HUES6 (cell line): ENCODE data around the gene TMOD4.

ENCODE experiments used
- H3K27ac ChIP-seq: 2 replicates; pipeline ENCODE4 v1.7.0; 2013; ENCODE audit warnings: low read depth, mild to moderate bottlenecking, low read length, inconsistent platforms
- H3K27me3 ChIP-seq: 2 replicates; pipeline ENCODE4 v1.6.1; 2013; ENCODE audit warnings: low read length; ENCODE audit not compliant: control insufficient read depth, insufficient read depth
- H3K36me3 ChIP-seq: 2 replicates; pipeline ENCODE4 v1.6.1; 2013; ENCODE audit warnings: low read length; ENCODE audit not compliant: control insufficient read depth, insufficient read depth
- H3K4me1 ChIP-seq: 2 replicates; pipeline ENCODE4 v1.6.1; 2013; ENCODE audit warnings: low read length; ENCODE audit not compliant: control insufficient read depth, insufficient read depth
- H3K4me3 ChIP-seq: 2 replicates; pipeline ENCODE4 v1.5.1; 2013; ENCODE audit warnings: low read depth, low read length
- H3K9ac ChIP-seq: one replicate; pipeline ENCODE4 v1.6.1; 2013; ENCODE audit warnings: mild to moderate bottlenecking, low read length
- H3K9me3 ChIP-seq: 2 replicates; pipeline ENCODE4 v1.6.1; 2013; ENCODE audit warnings: low read depth, low read length; ENCODE audit not compliant: control insufficient read depth, insufficient read depth

TMOD4 gene

GRCh38 chr1:151157067-151157531 is 18.7 kb downstream of the TMOD4 start:
- Histone ChIP-seq H3K27ac (no peak overlapping the region), H3K9me3 (no peaks in the 10 kb centered on the region), H3K27me3 (no peaks in the 10 kb centered on the region), H3K9ac (no peak overlapping the region), H3K4me3 (no peak overlapping the region), H3K36me3 (peaks cover 32% of the 10 kb centered on the region), H3K4me1 (no peaks in the 10 kb centered on the region)

GRCh38 chr1:151156515-151156819 is 19.3 kb downstream of the TMOD4 start, which contains the start of gene TNFAIP8L2:
Gene TNFAIP8L2, plus strand, starts transcription at chr1:151156649. Its CDS starts 2,049 bp downstream, at chr1:151158698.
- H3K27ac ChIP-seq = no peak within 1 kb of the TSS

GRCh38 chr1:151147665-151148064 is 28.1 kb downstream of the TMOD4 start:
- H3K9ac ChIP-seq = no peak overlapping the region

More at GRCh38 chr1:151156515-151156819, 19.3 kb downstream of the TMOD4 start, which contains the start of gene TNFAIP8L2:
- peaks cover 28% of the 10 kb centered on the region for H3K36me3 ChIP-seq
- H3K9ac ChIP-seq = no peak within 1 kb of the TSS
- no peaks in the 10 kb centered on the region for H3K27me3 ChIP-seq
- no peak within 1 kb of the TSS for H3K4me3 ChIP-seq
- no peaks in the 10 kb centered on the region for H3K9me3 ChIP-seq
- no peaks in the 10 kb centered on the region for H3K4me1 ChIP-seq

GRCh38 chr1:151147132-151147503 is 28.7 kb downstream of the TMOD4 start:
- H3K27ac ChIP-seq = no peak overlapping the region
- peak overlapping the region; percentile 29 for H3K9ac ChIP-seq
- no peaks in the 10 kb centered on the region for H3K36me3 ChIP-seq
- peaks cover 38% of the 10 kb centered on the region for H3K4me1 ChIP-seq
- peak overlapping the region; percentile 73 for H3K4me3 ChIP-seq
- peaks cover 25% of the 10 kb centered on the region for H3K27me3 ChIP-seq
- no peaks in the 10 kb centered on the region for H3K9me3 ChIP-seq

More at GRCh38 chr1:151147665-151148064, 28.1 kb downstream of the TMOD4 start:
- H3K27ac ChIP-seq = no peak overlapping the region
- no peak overlapping the region for H3K4me3 ChIP-seq
- H3K9me3 ChIP-seq = no peaks in the 10 kb centered on the region
- no peaks in the 10 kb centered on the region for H3K36me3 ChIP-seq
- peaks cover 25% of the 10 kb centered on the region for H3K27me3 ChIP-seq
- peaks cover 37% of the 10 kb centered on the region for H3K4me1 ChIP-seq

- Histone ChIP-seq H3K27me3 (peaks cover 25% of the 10 kb centered on the region), H3K9ac (peak within 1 kb of the TSS; percentile 73), H3K9me3 (no peaks in the 10 kb centered on the region), H3K36me3 (no peaks in the 10 kb centered on the region), H3K27ac (no peak within 1 kb of the TSS), H3K4me1 (peaks cover 38% of the 10 kb centered on the region), H3K4me3 (peak within 1 kb of the TSS; percentile 73)
Observed at GRCh38 chr1:151146412-151147131, 29.2 kb downstream of the TMOD4 start, which contains the start of gene SEMA6C. Gene SEMA6C, minus strand, starts transcription at chr1:151146631. Its CDS starts 4,010 bp downstream, at chr1:151142621.

- Histone ChIP-seq H3K4me3 (peak overlapping the region; percentile 73), H3K4me1 (peaks cover 38% of the 10 kb centered on the region), H3K9ac (peak overlapping the region; percentile 73), H3K36me3 (no peaks in the 10 kb centered on the region), H3K27ac (no peak overlapping the region), H3K9me3 (no peaks in the 10 kb centered on the region), H3K27me3 (peaks cover 25% of the 10 kb centered on the region)
Observed at GRCh38 chr1:151146072-151146411, 29.7 kb downstream of the TMOD4 start.

- Histone ChIP-seq H3K36me3 (no peaks in the 10 kb centered on the region), H3K9ac (peak overlapping the region; percentile 73), H3K27ac (no peak overlapping the region), H3K4me3 (peak overlapping the region; percentile 73), H3K27me3 (peaks cover 25% of the 10 kb centered on the region), H3K9me3 (no peaks in the 10 kb centered on the region), H3K4me1 (peaks cover 38% of the 10 kb centered on the region)
Observed at GRCh38 chr1:151145304-151146071, 30.3 kb downstream of the TMOD4 start.

GRCh38 chr1:151144474-151145303 is 31.1 kb downstream of the TMOD4 start:
- H3K27me3 ChIP-seq = peaks cover 25% of the 10 kb centered on the region
- peak overlapping the region; percentile 73 for H3K9ac ChIP-seq
- peak overlapping the region; percentile 73 for H3K4me3 ChIP-seq
- peaks cover 38% of the 10 kb centered on the region for H3K4me1 ChIP-seq
- 0 out of 2 replicates have a peak, but pooled peaks cover under 1% of the 10 kb centered on the region for H3K36me3 ChIP-seq
- H3K9me3 ChIP-seq = no peaks in the 10 kb centered on the region
- no peak overlapping the region for H3K27ac ChIP-seq

- no peak overlapping the region for H3K9ac ChIP-seq
- peaks cover 25% of the 10 kb centered on the region for H3K27me3 ChIP-seq
- no peak overlapping the region for H3K27ac ChIP-seq
- H3K9me3 ChIP-seq = no peaks in the 10 kb centered on the region
- H3K4me1 ChIP-seq = peaks cover 38% of the 10 kb centered on the region
- H3K36me3 ChIP-seq = peaks cover 7% of the 10 kb centered on the region; the same call in 1 of the 2 replicates
- peak overlapping the region; percentile 73; the same call in 1 of the 2 replicates for H3K4me3 ChIP-seq
Observed at GRCh38 chr1:151143986-151144385, 31.8 kb downstream of the TMOD4 start.

- H3K4me1 ChIP-seq = peaks cover 38% of the 10 kb centered on the region
Observed at GRCh38 chr1:151143057-151143435, 32.7 kb downstream of the TMOD4 start.

More at GRCh38 chr1:151143057-151143435, 32.7 kb downstream of the TMOD4 start:
- H3K27ac ChIP-seq = no peak overlapping the region
- H3K9ac ChIP-seq = no peak overlapping the region
- peaks cover 25% of the 10 kb centered on the region for H3K27me3 ChIP-seq
- no peak overlapping the region for H3K4me3 ChIP-seq
- H3K9me3 ChIP-seq = no peaks in the 10 kb centered on the region
- peaks cover 7% of the 10 kb centered on the region; the same call in 1 of the 2 replicates for H3K36me3 ChIP-seq
